Duodenal mucosa (tissue), 2 donors: ENCODE data around the gene INTS2.
"Not testable (repeated sequence)": the region's sequence is repeated elsewhere in the genome, so short reads cannot be mapped to it uniquely, and the experiment has no call there.

Experiments
- H3K27ac ChIP-seq: one replicate; pipeline ENCODE4 v1.7.0; 2013; ENCODE audit warnings: low read depth, low read length
- H3K27me3 ChIP-seq, 2 donors: one replicate each; pipeline ENCODE4 v1.7.0; 2013; ENCODE audit warnings: low read length in 2 of 2, control low read depth in 1 of 2; ENCODE audit not compliant: insufficient read depth in 2 of 2, control insufficient read depth in 1 of 2
- H3K36me3 ChIP-seq, 2 donors: one replicate each; pipeline ENCODE4 v1.7.0; 2013; ENCODE audit warnings: low read length in 2 of 2, control low read depth in 1 of 2; ENCODE audit not compliant: insufficient read depth in 2 of 2, control insufficient read depth in 1 of 2
- H3K4me1 ChIP-seq, 2 donors: one replicate each; pipeline ENCODE4 v1.7.0; 2013; ENCODE audit warnings: low read length in 2 of 2, control low read depth in 1 of 2; ENCODE audit not compliant: insufficient read depth in 2 of 2, control insufficient read depth in 1 of 2
- H3K4me3 ChIP-seq, 2 donors: one replicate each; pipeline ENCODE4 v1.7.0; 2013; ENCODE audit warnings: low read length in 2 of 2, low read depth in 1 of 2
- H3K9ac ChIP-seq, 2 donors: one replicate each; pipeline ENCODE4 v1.7.0; 2013; ENCODE audit warnings: low read length in 2 of 2, low read depth in 1 of 2
- H3K9me3 ChIP-seq, 2 donors: one replicate each; pipeline ENCODE4 v1.7.0; 2013; ENCODE audit warnings: low read length in 2 of 2, control low read depth in 1 of 2; ENCODE audit not compliant: control insufficient read depth in 1 of 2

Gene INTS2

GRCh38 chr17:61895391-61895790 lies 32.4 kb downstream of the INTS2 start:
- Histone ChIP-seq H3K9ac (no peak overlapping the region), H3K27ac (no peak overlapping the region), H3K4me1 (no peaks in the 10 kb centered on the region), H3K9me3 (no peaks in the 10 kb centered on the region), H3K27me3 (no peaks in the 10 kb centered on the region), H3K4me3 (no peak overlapping the region), H3K36me3 (peaks cover 4 to 5% of the 10 kb centered on the region in 2 donors)

DNA sequence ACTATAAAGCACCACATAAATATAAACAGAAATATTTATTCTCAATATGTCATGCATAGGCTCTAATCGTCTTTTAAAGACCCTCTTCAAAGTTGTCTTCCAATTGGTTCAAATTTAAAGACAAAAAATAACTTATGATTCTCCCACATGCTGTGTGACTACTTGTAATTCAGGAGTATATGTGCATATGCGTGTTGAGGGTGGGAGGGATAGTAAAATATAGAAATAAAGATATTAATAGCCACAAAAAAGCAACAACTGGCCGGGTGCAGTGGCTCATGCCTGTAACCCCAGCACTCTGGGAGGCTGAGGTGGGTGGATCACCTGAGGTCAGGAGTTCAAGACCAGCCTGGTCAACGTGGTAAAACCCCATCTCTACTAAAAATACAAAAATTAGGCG lies 33.5 kb downstream of the INTS2 start:
- not testable (repeated sequence) for H3K9me3 ChIP-seq, H3K27ac ChIP-seq, H3K27me3 ChIP-seq, H3K4me3 ChIP-seq, H3K36me3 ChIP-seq, H3K9ac ChIP-seq, H3K4me1 ChIP-seq

- not testable (repeated sequence) for H3K9me3 ChIP-seq, H3K4me1 ChIP-seq, H3K4me3 ChIP-seq, H3K27ac ChIP-seq, H3K9ac ChIP-seq, H3K27me3 ChIP-seq
- peaks cover 7 to 41% of the 10 kb centered on the region in 2 donors for H3K36me3 ChIP-seq
These were observed 40.0 kb downstream of the INTS2 start for GRCh38 chr17:61887733-61888132.

- H3K9me3 ChIP-seq, H3K27me3 ChIP-seq, H3K4me3 ChIP-seq, H3K27ac ChIP-seq, H3K4me1 ChIP-seq, H3K9ac ChIP-seq: not testable (repeated sequence)
- peaks cover 4 to 48% of the 10 kb centered on the region in 2 donors for H3K36me3 ChIP-seq
These were observed 41.9 kb downstream of the INTS2 start for GRCh38 chr17:61885865-61886264.

GRCh38 chr17:61884864-61885263 lies 42.9 kb downstream of the INTS2 start:
- no peak overlapping the region for H3K27ac ChIP-seq
- no peaks in the 10 kb centered on the region for H3K4me1 ChIP-seq
- H3K27me3 ChIP-seq, result no peaks in the 10 kb centered on the region
- peaks cover 4 to 50% of the 10 kb centered on the region in 2 donors for H3K36me3 ChIP-seq
- H3K9ac ChIP-seq, result no peak overlapping the region
- no peak overlapping the region for H3K4me3 ChIP-seq
- H3K9me3 ChIP-seq, result no peaks in the 10 kb centered on the region

GRCh38 chr17:61880589-61881102 lies 47.1 kb downstream of the INTS2 start:
- no peak overlapping the region for H3K27ac ChIP-seq
- H3K9me3 ChIP-seq, result no peaks in the 10 kb centered on the region
- H3K36me3 ChIP-seq, result peaks cover 4 to 42% of the 10 kb centered on the region in 2 donors
- H3K27me3 ChIP-seq, result no peaks in the 10 kb centered on the region
- H3K9ac ChIP-seq, result no peak overlapping the region
- no peaks in the 10 kb centered on the region for H3K4me1 ChIP-seq
- no peak overlapping the region for H3K4me3 ChIP-seq

GRCh38 chr17:61878984-61879612 lies 48.7 kb downstream of the INTS2 start:
- Histone ChIP-seq H3K9ac (no peak overlapping the region), H3K36me3 (peaks cover 4 to 37% of the 10 kb centered on the region in 2 donors), H3K27me3 (no peaks in the 10 kb centered on the region), H3K4me1 (no peaks in the 10 kb centered on the region), H3K9me3 (no peaks in the 10 kb centered on the region), H3K4me3 (no peak overlapping the region), H3K27ac (no peak overlapping the region)

GRCh38 chr17:61878520-61878919 lies 49.3 kb downstream of the INTS2 start:
- Histone ChIP-seq H3K4me1 (no peaks in the 10 kb centered on the region), H3K9ac (no peak overlapping the region), H3K4me3 (no peak overlapping the region), H3K27me3 (no peaks in the 10 kb centered on the region), H3K27ac (no peak overlapping the region), H3K9me3 (no peaks in the 10 kb centered on the region), H3K36me3 (peaks cover 4 to 31% of the 10 kb centered on the region in 2 donors)

DNA sequence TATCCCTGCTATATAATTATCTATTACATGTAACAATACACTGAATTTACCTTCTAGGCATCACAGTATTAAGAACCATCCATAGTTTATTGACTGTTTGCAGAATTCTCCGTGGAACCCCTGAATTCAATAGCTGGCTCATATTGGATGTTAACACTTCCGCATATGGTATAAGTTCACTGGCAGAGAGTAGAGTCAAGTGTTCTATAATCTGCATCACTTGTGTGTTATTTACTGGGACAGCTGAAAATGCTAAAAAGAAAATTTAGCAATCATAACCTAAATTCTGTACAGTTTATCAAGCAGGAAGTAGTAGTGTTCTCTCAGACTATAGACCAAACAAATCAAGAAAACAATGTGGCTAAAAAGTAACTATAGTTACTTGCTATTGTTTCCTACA lies 49.9 kb downstream of the INTS2 start:
- no peaks in the 10 kb centered on the region for H3K27me3 ChIP-seq
- no peaks in the 10 kb centered on the region for H3K4me1 ChIP-seq
- H3K9me3 ChIP-seq, result no peaks in the 10 kb centered on the region
- no peak overlapping the region for H3K27ac ChIP-seq
- no peak overlapping the region for H3K9ac ChIP-seq
- no peak overlapping the region for H3K4me3 ChIP-seq
- H3K36me3 ChIP-seq, result peaks cover 3 to 30% of the 10 kb centered on the region in 2 donors

DNA sequence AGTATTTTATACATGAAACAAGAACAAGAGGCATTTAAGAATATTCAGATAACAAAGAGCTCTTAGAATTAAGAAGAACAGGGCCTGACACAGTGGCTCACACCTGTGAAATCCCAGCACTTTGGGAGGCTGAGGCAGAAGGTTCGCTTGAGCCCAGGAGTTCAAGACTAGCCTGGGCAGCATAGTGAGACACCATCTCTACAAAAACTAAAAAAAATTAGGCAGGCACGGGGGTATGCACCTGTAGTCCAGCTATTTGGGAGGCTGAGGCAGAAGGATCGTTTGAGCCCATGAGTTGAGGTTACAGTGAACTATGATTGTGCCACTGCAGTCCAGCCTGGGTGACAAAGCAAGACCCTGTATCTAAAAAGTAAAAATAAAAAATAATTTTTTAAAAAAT lies 52.0 kb downstream of the INTS2 start:
- no peak overlapping the region for H3K9ac ChIP-seq
- H3K36me3 ChIP-seq, result peaks cover 4 to 30% of the 10 kb centered on the region in 2 donors
- H3K27me3 ChIP-seq, result no peaks in the 10 kb centered on the region
- no peaks in the 10 kb centered on the region for H3K9me3 ChIP-seq
- H3K27ac ChIP-seq, result no peak overlapping the region
- no peaks in the 10 kb centered on the region for H3K4me1 ChIP-seq
- no peak overlapping the region for H3K4me3 ChIP-seq
